SU-DHL-6 (cell line): ENCODE data around the gene IFITM2.

ENCODE experiments used
- H2AFZ ChIP-seq: fragments of 200-600 bp; sonication (generic); 2 replicates; pipeline ENCODE4 v1.6.1; 2014; ENCODE audit warnings: low read depth, mild to moderate bottlenecking, moderate library complexity, mixed read lengths, antibody characterized with exemption, low read length; ENCODE audit not compliant: severe bottlenecking
- H3F3A ChIP-seq: fragments of 200-600 bp; shearing (Covaris generic); 2 replicates; pipeline ENCODE4 v1.6.0; 2016; ENCODE audit warnings: antibody characterized with exemption, mild to moderate bottlenecking; ENCODE audit not compliant: insufficient read depth
- H3K27ac ChIP-seq: fragments of 200-600 bp; sonication (generic); 2 replicates; pipeline ENCODE4 v1.5.1; 2016; ENCODE audit warnings: low read depth, mild to moderate bottlenecking, low read length, moderate library complexity, mixed read lengths
- H3K27me3 ChIP-seq: fragments of 200-600 bp; sonication (generic), shearing (Covaris generic); 2 replicates; pipeline ENCODE4 v1.6.0; 2014; ENCODE audit warnings: mild to moderate bottlenecking, low read length
- H3K36me3 ChIP-seq: fragments of 200-600 bp; sonication (generic); 2 replicates; pipeline ENCODE4 v1.6.1; 2014; ENCODE audit warnings: mild to moderate bottlenecking, low read length, mixed read lengths
- H3K4me2 ChIP-seq: fragments of 300-600, 200-600 bp; shearing (Covaris generic), sonication (generic); 2 replicates; pipeline ENCODE4 v1.6.0; 2014; ENCODE audit warnings: low read length, low read depth, mild to moderate bottlenecking; ENCODE audit not compliant: poor library complexity, severe bottlenecking
- H3K4me3 ChIP-seq: fragments of 200-600 bp; sonication (generic); 2 replicates; pipeline ENCODE4 v1.5.1; 2014; ENCODE audit warnings: antibody characterized with exemption, low read length, mild to moderate bottlenecking, mixed read lengths; ENCODE audit not compliant: insufficient read depth, poor library complexity, severe bottlenecking
- H3K79me2 ChIP-seq: fragments of 200-600 bp; sonication (generic); 2 replicates; pipeline ENCODE4 v1.6.1; 2014; ENCODE audit warnings: mild to moderate bottlenecking, low read length, moderate library complexity; ENCODE audit not compliant: insufficient read depth
- H3K9ac ChIP-seq: fragments of 200-600 bp; sonication (generic); 2 replicates; pipeline ENCODE4 v1.7.0; 2014; ENCODE audit warnings: mild to moderate bottlenecking, low read length
- H3K9me2 ChIP-seq: fragments of 200-600 bp; sonication (generic); replicated peaks from 2 replicates; pipeline ENCODE4 v1.6.1; 2014; ENCODE audit warnings: low read length; ENCODE audit not compliant: insufficient read depth
- H3K9me3 ChIP-seq: fragments of 200-600 bp; sonication (generic); 2 replicates; pipeline ENCODE4 v1.6.1; 2014; ENCODE audit warnings: low read length, mixed read lengths; ENCODE audit not compliant: insufficient read depth
- H4K20me1 ChIP-seq: fragments of 200-600 bp; sonication (generic); 2 replicates; pipeline ENCODE4 v1.6.1; 2014; ENCODE audit warnings: low read depth, mild to moderate bottlenecking, antibody characterized with exemption, low read length, moderate library complexity, mixed read lengths
- EZH2phosphoT487 ChIP-seq: fragments of 200-600 bp; sonication (generic), shearing (Covaris generic); conservative IDR thresholded peaks from 2 replicates; pipeline ENCODE4 v1.6.1; 2018; ENCODE audit warnings: mild to moderate bottlenecking, antibody characterized with exemption, low read length, moderate library complexity, mixed read lengths
- TF ChIP-seq, protein P1 (sequence below): fragments of 200-600 bp; sonication (generic); IDR thresholded peaks from one replicate; pipeline ENCODE4 v1.5.1; 2017; ENCODE audit warnings: antibody characterized with exemption, mild to moderate bottlenecking, low read length, moderate library complexity; ENCODE audit not compliant: insufficient read depth, poor library complexity, severe bottlenecking

Gene IFITM2

DNA sequence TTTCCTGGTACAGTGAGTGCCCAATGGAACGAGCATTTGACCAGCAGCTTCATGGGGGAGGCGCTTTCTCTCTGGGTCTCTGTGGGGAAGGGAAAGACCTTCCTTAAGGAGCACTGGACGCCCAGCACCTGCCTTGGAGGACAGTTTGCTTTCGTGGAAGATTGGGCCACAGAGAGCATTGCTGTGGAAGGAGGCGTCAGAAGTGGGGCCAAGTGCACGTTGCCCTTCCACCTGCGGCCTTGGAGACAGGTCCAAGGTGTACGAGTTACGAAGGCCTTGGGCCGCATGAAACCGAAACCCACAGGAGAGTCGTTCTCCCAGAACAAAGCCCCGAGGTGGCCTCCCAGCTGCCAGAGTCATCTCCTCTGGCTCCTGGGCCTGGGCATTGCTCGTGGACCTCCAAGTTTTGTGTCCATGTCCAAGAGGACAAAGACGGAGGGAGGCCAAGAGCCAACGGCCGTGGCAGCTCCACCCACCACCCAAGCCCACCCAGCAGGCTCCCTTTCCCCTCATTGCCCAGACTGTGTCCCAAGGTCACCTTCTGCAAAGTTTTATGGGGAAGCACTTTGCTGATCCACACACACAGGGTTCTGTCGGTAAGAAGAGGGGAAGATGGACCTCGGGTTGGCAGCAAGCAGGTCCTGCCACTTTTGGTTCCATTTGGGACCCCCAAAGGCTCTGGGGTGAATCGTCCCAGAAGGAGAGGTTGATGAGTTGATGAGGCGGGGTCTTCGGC is 35.3 kb upstream of the IFITM2 start:
- Histone ChIP-seq H3K9me2 (no peaks in the 10 kb centered on the region), H3K36me3 (no peaks in the 10 kb centered on the region), H3F3A (peaks cover 24% of the 10 kb centered on the region), H4K20me1 (no peaks in the 10 kb centered on the region), H3K9ac (no peak overlapping the region), H2AFZ (no peak overlapping the region), H3K27me3 (no peaks in the 10 kb centered on the region), H3K4me3 (no peak overlapping the region), H3K4me2 (no peak overlapping the region), H3K27ac (no peak overlapping the region), H3K9me3 (no peaks in the 10 kb centered on the region), H3K79me2 (no peaks in the 10 kb centered on the region)
- TF ChIP-seq, protein P1, sequence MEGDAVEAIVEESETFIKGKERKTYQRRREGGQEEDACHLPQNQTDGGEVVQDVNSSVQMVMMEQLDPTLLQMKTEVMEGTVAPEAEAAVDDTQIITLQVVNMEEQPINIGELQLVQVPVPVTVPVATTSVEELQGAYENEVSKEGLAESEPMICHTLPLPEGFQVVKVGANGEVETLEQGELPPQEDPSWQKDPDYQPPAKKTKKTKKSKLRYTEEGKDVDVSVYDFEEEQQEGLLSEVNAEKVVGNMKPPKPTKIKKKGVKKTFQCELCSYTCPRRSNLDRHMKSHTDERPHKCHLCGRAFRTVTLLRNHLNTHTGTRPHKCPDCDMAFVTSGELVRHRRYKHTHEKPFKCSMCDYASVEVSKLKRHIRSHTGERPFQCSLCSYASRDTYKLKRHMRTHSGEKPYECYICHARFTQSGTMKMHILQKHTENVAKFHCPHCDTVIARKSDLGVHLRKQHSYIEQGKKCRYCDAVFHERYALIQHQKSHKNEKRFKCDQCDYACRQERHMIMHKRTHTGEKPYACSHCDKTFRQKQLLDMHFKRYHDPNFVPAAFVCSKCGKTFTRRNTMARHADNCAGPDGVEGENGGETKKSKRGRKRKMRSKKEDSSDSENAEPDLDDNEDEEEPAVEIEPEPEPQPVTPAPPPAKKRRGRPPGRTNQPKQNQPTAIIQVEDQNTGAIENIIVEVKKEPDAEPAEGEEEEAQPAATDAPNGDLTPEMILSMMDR, result no peak
- no peak for TF ChIP-seq EZH2phosphoT487

DNA sequence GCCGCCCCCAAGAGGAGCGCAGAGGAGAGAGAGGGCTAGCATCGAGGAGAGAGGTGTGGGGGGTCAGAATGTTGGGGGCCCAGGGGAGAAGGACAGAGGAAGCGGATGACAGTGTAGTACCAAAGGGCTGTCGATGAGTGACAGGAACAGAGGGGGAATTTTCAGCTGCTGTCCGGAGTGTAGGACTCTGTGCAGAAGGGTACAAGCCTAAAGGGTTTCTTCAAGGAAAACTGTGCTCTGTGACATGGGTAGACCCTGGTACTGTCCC is 34.8 kb upstream of the IFITM2 start:
- no peak overlapping the region for H3K4me3 ChIP-seq
- TF ChIP-seq, protein P1, result no peak
- no peak for TF ChIP-seq EZH2phosphoT487
- no peak overlapping the region for H3K4me2 ChIP-seq
- H2AFZ ChIP-seq, result no peak overlapping the region
- no peaks in the 10 kb centered on the region for H4K20me1 ChIP-seq
- no peaks in the 10 kb centered on the region for H3K27me3 ChIP-seq
- H3K79me2 ChIP-seq, result no peaks in the 10 kb centered on the region
- no peak overlapping the region for H3K27ac ChIP-seq
- H3F3A ChIP-seq, result peaks cover 20% of the 10 kb centered on the region
- H3K9me3 ChIP-seq, result no peaks in the 10 kb centered on the region
- no peaks in the 10 kb centered on the region for H3K36me3 ChIP-seq
- H3K9me2 ChIP-seq, result no peaks in the 10 kb centered on the region
- H3K9ac ChIP-seq, result no peak overlapping the region

DNA sequence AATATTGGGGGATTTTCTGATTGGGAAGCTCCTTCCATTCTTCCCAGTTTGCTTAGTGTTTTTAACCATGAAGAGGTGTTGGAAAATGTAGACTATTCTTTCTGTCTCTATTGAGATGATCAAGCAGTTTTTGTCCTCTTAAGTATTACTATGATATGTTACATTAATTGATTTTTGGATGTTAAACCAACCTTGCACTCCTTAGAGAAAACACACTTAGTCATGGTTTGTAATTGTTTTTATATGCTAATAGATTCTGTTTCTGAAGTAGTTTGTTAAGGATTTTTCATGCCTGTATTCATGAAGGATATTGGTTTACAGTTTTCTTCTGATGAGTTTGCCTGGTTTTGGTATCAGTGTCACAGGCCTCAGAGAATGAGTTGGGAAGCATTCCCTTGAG is 31.4 kb upstream of the IFITM2 start:
- no peaks in the 10 kb centered on the region for H3K79me2 ChIP-seq
- no peak overlapping the region for H3K4me2 ChIP-seq
- H3K36me3 ChIP-seq, result no peaks in the 10 kb centered on the region
- no peaks in the 10 kb centered on the region for H3K9me3 ChIP-seq
- no peak for TF ChIP-seq EZH2phosphoT487
- TF ChIP-seq, protein P1, result no peak
- H3F3A ChIP-seq, result no peaks in the 10 kb centered on the region
- H3K27ac ChIP-seq, result no peak overlapping the region
- H3K9ac ChIP-seq, result no peak overlapping the region
- H4K20me1 ChIP-seq, result no peaks in the 10 kb centered on the region
- no peaks in the 10 kb centered on the region for H3K27me3 ChIP-seq
- no peak overlapping the region for H3K4me3 ChIP-seq
- no peak overlapping the region for H2AFZ ChIP-seq
- no peaks in the 10 kb centered on the region for H3K9me2 ChIP-seq
